Medulla oblongata (tissue), 1 donor: ENCODE data around the gene TRIM44.

Experiments used
- DNase-seq: peaks from one replicate; pipeline ENCODE4 v3.0.0-alpha.2; 2015; ENCODE audit errors: extremely low spot score

Gene TRIM44, protein sequence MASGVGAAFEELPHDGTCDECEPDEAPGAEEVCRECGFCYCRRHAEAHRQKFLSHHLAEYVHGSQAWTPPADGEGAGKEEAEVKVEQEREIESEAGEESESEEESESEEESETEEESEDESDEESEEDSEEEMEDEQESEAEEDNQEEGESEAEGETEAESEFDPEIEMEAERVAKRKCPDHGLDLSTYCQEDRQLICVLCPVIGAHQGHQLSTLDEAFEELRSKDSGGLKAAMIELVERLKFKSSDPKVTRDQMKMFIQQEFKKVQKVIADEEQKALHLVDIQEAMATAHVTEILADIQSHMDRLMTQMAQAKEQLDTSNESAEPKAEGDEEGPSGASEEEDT

DNA sequence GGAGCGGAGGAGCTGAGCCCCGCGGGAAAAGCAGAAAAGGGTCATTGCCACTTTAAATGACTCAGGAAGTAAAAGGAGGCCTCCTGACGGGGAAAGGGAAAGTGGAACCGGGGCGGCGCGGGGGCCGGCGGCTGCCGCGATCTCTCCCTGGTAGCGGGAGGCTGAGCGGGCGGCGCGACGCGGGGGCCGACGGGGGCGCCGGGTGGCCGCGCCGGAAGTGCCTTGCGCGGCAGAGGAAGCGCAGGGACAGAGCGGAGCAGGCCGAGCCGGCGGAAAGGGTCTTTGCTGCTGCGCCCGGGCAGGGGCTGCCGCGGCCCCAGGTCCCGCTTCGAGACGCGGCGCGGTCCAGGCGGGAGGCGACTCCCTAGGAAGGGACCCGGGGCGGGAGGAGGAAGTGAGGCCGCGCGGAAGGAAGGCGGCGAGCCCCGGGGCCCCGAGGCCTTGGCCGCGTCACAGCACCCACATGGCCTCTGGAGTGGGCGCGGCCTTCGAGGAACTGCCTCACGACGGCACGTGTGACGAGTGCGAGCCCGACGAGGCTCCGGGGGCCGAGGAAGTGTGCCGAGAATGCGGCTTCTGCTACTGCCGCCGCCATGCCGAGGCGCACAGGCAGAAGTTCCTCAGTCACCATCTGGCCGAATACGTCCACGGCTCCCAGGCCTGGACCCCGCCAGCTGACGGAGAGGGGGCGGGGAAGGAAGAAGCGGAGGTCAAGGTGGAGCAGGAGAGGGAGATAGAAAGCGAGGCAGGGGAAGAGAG lies at the start of gene TRIM44:
Gene TRIM44, plus strand, starts transcription at position 127 of the 759 bp plus-strand sequence. Its CDS starts 337 bp downstream, at position 464.
- DNase-seq: peak; percentile 67

DNA sequence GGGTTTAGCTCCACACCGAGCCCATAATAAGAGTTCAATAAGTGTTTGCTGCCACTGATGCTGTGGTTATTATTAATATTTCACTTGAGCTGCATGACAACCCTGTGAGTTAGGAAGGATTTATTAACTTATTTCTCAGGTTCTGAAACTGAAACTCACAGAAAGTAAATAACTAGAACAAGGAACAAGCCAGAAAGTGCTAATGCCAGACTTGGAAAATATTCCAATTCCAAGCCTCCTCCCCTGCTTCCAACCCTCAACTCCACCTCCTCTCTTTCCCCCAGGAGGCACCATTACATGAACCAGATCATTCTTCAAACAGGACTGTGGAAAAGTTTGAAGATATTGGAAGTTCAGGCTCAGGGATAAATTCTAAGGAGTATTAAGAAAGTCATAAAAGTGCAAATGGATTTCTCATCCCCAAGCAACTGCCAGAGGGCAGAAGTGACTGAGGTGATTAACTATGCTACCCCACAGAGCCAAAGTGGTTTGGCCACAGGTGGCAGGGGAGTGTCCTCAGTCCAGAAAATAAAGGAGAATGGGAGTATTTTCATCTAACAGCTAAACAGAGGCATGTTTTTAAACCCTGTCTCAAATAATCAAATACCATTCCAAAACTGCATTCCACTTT lies 47.5 kb upstream of the TRIM44 start:
- DNase-seq: peak; percentile 25

DNA sequence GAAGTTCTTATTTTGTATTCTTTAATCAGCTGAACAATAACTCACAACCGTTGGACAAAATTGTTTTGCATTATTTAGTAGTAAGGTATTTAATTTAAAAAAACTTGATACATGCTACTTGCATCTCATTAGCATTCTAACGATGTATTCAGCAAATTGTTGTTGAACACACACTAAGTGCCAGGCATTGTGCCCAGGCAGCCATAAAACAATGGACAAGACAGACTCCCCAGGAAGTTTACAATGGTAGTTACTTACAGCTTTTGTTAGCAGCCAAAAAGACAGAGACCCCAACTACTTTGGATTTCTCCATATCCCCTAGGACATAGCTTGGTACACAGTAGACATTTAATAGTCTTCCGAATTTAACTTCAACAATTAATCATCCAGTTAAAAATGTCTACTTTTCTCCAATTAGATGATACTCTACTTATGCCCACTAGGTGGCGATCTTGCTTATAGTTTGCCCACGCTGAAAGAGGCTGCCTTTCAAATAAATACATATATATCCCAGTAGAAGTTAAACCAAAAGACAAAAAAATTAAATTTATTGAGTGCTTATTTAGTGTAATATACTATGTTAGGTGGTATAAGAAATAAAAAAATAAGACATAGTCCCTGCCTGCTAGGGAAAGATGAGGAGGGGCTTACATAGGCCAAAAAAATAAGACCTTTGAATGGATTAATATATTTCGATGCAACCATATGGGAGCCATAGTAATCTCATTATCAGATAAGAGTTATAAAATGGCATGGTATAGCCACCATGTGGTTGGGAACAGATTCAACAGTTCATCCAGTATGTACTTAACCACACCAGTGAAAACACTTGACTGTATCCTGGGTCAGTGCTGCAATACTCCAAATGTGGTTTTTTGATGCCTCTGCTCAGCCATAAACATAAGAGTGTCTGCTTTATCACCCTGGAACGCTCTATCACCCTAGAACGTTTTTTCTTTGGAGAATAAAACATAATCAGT lies 46.4 kb upstream of the TRIM44 start:
- DNase-seq: peak; percentile 95

DNA sequence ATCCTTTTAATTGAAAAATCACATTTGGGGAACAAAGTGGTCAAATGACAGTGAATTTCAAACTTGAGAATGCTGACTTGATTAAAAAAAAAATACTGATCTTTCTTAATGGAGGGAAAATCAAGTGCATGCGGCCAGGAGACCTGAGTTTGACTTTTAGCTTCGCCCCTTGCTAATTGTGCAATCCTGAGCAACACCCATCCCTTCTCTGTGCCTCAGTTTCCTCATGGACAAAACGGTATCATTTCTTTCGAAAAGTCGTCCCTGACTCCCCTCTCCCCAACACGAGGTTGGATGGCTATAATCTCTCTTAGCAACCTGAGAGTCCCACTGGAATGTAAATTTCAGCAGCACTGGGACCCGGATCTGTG lies 45.3 kb upstream of the TRIM44 start:
- no peak for DNase-seq

DNA sequence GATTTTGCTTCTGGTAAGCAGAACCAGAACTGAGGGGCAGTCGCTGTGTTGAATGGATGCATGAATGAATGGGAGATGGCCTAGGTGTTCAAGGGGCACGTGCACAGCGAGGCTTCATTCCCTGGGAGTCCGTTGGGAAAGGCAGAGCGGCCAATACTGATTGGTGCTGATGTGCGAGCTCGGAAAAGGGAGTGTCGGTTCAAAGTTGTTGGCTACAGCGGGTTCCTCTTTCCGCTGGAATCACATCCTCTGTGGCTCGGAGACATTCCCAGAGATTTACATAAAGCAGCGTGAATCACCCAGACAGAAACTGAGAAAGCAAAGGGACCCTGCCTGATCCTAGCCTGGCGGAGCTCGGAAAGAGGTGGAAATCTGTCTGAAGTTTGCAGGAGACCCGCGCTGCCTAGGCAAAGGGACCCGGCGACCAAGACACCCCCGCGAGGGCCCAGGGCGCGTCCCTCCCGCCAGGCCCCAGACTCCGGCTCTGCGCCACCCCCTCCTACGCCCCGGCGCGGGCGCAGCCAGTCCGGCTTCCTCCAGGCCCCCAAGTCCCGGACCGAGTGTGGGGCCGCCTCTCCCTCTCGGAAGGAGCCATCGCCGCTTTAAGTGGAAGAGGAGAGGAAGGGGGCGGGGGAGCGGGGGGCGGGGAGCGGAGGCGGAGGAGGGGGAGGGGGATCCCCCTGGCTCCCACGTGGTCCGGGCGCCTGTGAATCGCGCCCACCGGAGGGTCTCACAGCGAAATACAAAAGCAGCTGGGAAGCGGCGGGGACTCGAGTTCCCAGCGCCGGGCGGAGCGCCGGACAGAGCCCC lies 44.7 kb upstream of the TRIM44 start, which contains the start of gene FJX1:
Gene FJX1, plus strand, starts transcription at position 774 of the 810 bp plus-strand sequence. CDS start 177 bp downstream, outside the sequence.
- DNase-seq: peak; percentile 65

DNA sequence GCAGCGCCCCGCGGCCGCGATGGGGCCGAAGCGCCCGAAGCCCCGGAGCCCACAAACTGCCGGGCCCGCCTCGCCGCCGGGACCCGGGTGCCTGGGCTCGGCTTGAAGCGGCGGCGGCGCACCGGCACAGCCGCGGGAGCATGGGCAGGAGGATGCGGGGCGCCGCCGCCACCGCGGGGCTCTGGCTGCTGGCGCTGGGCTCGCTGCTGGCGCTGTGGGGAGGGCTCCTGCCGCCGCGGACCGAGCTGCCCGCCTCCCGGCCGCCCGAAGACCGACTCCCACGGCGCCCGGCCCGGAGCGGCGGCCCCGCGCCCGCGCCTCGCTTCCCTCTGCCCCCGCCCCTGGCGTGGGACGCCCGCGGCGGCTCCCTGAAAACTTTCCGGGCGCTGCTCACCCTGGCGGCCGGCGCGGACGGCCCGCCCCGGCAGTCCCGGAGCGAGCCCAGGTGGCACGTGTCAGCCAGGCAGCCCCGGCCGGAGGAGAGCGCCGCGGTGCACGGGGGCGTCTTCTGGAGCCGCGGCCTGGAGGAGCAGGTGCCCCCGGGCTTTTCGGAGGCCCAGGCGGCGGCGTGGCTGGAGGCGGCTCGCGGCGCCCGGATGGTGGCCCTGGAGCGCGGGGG lies 44.0 kb upstream of the TRIM44 start:
- DNase-seq: no peak

DNA sequence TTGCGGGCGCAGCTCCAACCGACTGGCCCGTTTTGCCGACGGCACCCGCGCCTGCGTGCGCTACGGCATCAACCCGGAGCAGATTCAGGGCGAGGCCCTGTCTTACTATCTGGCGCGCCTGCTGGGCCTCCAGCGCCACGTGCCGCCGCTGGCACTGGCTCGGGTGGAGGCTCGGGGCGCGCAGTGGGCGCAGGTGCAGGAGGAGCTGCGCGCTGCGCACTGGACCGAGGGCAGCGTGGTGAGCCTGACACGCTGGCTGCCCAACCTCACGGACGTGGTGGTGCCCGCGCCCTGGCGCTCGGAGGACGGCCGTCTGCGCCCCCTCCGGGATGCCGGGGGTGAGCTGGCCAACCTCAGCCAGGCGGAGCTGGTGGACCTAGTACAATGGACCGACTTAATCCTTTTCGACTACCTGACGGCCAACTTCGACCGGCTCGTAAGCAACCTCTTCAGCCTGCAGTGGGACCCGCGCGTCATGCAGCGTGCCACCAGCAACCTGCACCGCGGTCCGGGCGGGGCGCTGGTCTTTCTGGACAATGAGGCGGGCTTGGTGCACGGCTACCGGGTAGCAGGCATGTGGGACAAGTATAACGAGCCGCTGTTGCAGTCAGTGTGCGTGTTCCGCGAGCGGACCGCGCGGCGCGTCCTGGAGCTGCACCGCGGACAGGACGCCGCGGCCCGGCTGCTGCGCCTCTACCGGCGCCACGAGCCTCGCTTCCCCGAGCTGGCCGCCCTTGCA lies 43.3 kb upstream of the TRIM44 start:
- peak; percentile 30 for DNase-seq

DNA sequence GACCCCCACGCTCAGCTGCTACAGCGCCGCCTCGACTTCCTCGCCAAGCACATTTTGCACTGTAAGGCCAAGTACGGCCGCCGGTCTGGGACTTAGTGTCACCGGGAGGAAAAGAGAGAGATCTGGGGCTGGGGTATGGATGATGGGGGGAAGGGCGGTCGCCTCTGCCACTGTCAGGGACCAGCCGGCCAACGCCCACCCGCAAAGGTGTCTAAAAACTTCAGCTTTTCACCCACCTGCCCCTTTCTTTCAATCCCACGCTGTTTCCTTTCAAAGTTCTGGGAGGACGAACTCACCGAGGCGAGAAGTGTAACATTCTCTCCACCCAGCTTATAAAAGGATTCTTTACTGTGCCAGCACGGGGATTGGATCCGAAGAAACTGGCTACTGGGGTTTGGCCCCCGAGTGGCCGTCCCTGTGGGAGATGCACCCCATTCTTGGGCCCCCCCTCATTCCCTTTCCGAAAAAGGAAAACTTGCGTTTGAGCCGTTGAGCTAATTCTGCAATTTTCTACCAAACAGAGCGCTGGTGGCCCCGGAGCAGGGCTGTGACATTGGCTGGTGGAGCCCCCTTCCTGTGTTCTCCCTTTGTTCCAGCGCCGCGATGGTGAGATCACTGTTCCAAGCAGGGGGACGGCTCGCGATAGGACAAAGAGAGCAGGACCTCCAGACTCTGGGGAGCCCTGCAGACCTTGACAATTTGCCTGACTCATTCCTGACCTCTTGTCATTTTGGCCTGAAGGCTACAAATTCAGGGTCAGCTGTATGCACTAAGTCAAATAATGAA lies 42.5 kb upstream of the TRIM44 start:
- peak; percentile 45 for DNase-seq

DNA sequence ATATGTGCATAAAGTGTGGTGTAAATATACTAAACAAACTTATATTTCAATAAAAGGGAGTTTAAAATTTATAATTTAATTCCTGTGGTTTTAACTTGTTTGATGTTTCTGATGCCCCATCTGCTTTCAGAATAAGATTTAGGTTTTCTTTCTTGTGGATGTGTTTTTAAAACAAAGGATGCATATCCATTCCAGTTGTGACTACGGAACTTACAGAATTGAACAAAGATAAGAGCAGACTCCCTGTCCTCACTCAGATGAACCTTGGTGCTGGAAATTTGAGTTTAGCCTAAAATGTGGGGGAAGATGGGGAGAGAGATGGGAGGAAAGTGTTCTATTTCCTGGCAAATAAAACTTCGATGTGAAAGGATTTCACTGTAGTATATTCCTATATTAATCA lies 41.8 kb upstream of the TRIM44 start:
- no peak for DNase-seq

DNA sequence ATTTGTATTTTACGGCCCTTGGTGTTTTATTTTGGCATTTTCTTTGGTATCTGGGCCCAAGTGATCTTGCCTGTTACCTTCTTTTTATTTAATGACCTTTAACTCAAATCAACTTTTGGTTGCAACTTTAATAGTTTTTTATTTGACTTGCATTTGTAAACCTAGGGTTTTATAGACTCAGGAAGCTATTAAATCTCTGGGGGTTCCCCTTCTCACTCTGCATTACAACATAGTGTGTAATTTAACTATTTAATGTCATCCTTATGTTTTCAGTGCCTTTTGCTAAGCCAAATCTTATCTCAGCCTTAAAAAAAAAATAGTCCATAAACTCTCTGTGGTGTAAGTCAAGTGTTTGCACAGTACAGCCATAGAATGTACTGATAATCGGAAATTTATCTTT lies 41.0 kb upstream of the TRIM44 start:
- DNase-seq: no peak

DNA sequence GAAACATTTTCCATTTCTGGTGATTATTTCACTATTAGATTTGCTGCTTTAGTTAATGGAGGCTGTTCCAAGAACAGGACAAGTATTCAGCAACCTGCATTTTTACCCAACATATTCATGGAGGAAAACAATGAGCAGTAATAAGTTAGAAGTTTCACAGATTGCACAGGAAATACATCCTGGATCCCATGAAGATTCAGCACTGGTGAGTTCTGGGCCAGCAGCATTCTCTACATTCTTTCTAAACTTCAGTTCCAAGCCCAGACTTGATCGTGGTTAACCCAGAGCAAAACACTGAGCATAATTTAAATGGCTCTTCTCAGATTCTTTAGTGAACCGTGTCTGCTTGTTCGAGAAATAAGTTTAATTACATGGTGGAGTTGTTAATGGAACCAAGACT lies 40.5 kb upstream of the TRIM44 start:
- DNase-seq: no peak

DNA sequence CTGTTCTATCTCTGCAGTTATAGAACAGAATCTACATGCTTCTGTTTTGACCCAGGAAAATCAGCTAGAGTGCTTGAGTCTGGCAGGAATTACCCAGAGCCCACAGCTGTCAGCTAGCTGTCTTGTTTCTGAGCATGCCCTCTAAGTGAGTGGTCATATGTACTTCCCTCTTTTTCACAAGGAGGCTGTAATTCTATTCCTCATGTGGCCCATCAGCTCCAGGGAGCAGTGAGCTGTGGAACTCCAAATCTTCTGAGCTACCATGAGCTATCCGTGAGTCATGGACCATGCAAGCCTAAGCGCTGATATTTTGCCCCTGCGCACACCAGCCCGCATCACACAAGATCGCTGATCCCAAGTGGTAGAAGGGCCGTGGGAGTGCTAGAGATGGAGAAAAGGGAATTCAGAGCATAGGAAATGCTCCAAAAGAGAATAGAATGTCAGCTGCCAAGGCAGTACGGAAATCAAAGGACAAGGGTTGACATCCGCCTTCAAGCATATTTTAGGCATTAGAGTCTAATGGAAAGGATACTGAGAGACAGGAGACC lies 38.9 kb upstream of the TRIM44 start:
- DNase-seq: no peak

DNA sequence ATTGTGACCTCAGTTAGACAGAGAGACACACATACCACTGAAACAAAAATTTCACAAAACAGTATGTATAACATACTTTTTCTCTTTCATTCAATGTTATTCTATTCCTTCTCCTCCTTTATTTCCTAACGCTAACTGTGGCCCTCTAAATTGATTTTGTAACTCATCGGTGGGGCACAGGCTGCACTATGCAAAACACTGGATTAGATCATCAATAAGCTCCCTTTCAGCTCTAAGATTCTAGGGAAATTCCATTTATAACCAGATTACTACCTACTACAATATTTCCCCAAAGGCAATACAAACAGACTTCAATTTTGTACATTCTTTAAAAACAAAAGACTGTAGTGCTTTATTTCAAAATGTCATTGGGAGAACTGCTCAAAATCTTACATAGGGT lies 38.3 kb upstream of the TRIM44 start:
- DNase-seq: no peak

DNA sequence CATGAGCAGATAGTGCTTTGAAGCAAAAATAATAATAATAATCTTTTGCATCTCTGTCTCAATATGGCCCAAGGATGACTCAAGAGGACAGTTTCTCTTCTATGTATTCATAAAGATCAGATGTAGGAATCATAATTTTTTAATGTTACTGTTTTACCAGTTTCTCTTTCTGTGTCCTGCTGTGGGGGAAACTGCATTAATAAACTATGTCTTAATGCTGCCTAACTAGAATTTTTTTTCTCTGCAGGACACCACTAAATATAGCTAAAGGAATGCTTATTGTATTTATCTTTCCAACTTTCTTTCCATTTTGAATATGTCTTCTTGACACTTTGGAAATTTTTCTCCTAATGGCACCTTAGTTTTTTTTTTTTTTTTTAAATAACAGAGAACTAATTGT lies 37.8 kb upstream of the TRIM44 start:
- no peak for DNase-seq

DNA sequence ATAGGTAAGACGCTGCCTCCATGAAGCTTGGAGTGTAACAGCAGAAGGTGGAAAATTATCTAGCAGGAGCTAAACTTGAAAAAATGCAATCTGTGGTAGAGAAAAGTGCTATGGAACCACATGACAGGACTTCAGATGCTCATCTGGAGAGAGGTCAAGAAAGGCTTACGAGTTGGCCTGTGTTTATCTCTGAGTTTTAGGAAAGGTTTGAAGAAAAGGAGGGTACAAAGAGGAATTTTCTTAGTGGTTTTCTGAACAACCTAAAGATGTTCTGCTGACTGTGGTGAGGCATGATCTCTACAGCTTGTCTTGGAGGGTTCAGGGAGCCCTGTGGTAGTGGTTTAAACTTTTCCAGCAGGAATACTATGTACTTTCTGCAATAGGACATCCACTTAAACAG lies 36.1 kb upstream of the TRIM44 start:
- DNase-seq: no peak

DNA sequence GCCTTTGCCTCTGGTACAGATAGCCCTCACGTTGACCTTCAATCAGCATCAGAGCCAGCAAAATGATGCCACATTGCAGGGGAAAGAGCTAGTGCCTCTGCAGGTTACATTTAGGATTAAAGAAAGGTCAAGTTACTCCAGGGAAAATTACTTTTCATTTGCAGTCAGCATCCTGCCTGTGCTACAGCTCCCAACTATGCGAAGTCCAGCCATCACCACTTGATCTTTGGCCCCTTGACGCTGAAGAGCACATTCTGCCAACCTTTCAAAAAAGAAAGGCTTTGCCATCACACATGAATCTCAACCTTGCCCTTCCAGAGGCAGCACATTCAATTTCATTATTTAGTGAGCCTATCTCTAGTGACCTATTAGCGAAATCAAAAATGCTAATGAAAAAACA lies 33.1 kb upstream of the TRIM44 start:
- DNase-seq: no peak

DNA sequence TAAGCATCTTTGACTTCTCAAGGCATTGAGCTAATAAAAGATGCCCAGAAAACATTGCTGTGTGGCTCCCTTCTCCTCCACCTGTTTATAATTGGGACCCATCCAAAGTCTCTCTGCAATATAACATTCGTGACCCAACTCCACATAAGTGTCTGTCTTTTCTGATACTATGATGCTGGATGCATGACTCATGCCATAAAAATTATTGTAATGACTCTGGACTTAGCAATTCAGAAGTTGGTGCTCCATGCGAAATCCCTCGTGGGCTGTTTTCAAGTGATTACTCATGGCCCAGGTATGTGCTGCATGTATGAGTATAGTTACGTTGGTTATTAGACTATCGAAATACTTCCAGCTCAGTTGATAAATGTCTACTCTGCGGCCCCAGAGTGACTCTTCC lies 32.7 kb upstream of the TRIM44 start:
- DNase-seq: no peak

DNA sequence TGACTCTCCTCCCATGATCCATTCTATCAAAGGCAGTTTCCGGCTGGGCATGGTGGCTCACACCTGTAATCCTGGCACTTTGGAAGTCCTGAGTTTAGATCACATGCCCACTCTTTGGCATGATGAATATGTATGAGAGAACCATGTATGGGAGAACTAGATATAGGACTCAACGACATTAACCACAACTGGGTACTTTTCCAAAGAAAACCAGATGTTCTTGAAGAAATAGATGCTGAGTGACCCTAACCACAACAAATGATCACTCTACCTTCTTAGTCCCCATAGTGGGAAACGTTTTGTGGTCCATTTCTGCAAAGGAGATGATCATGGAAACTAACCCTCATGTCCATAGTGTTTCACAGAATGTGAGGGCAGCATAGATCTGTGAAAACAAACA lies 30.7 kb upstream of the TRIM44 start:
- DNase-seq: no peak
